Psoas muscle (tissue), 8 donors: Measurements from ENCODE around the gene SMARCD2. TPM values are rescaled to one million over a fixed set of nuclear protein-coding genes. Genes with fewer than 3 reads are reported as not detected.
"Not testable (repeated sequence)": the region's sequence is repeated elsewhere in the genome, so short reads cannot be mapped to it uniquely, and the experiment has no call there.

Experiments used
- ATAC-seq, 4 donors: fragments of 200-7000 bp; cut with Tn5 transposase; one replicate each; pipeline ENCODE4 v1.9.1; 2020; ENCODE audit warnings: moderate library complexity in 3 of 4, mild to moderate bottlenecking in 2 of 4
- DNase-seq, 2 donors: peaks; one replicate each; pipeline ENCODE4 v3.0.0-alpha.2; 2020
- H3K27ac ChIP-seq: fragments of 200-600 bp; one replicate; pipeline ENCODE4 v1.8.0; 2022
- H3K27me3 ChIP-seq, 3 donors: fragments of 200-600 bp in 1 of 3; one replicate each; pipeline versions ENCODE4 v1.6.1 to v1.8.0; 2013 to 2022; ENCODE audit warnings: low read length in 2 of 3, mild to moderate bottlenecking in 2 of 3, moderate library complexity in 1 of 3; ENCODE audit not compliant: insufficient read depth in 3 of 3
- H3K36me3 ChIP-seq, 2 donors: fragments of 200-600 bp in 1 of 2; one replicate each; pipeline versions ENCODE4 v1.6.1 to v1.8.0; 2013 to 2022; ENCODE audit warnings: low read depth in 1 of 2, mild to moderate bottlenecking in 1 of 2, moderate library complexity in 1 of 2; ENCODE audit not compliant: insufficient read depth in 1 of 2
- H3K4me1 ChIP-seq: fragments of 200-600 bp; one replicate; pipeline ENCODE4 v1.8.0; 2022
- H3K4me3 ChIP-seq: fragments of 200-600 bp; one replicate; pipeline ENCODE4 v1.8.0; 2022; ENCODE audit warnings: mild to moderate bottlenecking
- H3K9me3 ChIP-seq: fragments of 200-600 bp; one replicate; pipeline ENCODE4 v1.8.0; 2022
- CTCF ChIP-seq: fragments of 200-600 bp; IDR thresholded peaks from one replicate; pipeline ENCODE4 v1.8.0; 2022; ENCODE audit warnings: antibody characterized with exemption
- WGBS, 3 donors: extraction: QIAGEN DNeasy Blood & Tissue Kit; methylation state at CpG; one replicate each; pipeline versions ENCODE4 v1.1.6 to v1.1.7; 2013; 5-methylcytosine and 5-hydroxymethylcytosine counted together
- intact Hi-C, 2 donors: fragments of 100-400 bp; cut with DNase I; formaldehyde crosslinking; loops; one replicate each; pipeline versions ENCODE4 v1.11.0 to v1.14.2; 2022
- polyA plus RNA-seq, 3 donors: library from polyadenylated mRNA; stranded (reverse); fragments of 200-250 nt; gene quantifications; one replicate each; pipeline ENCODE4 v1.2.3, GENCODE V29; 2013
- total RNA-seq, 4 donors: library from RNA; stranded (reverse); fragmentation: NEBNext Ultra II Directional in 2 of 4; extraction: Animal tissue kit (Norgen Biotek cat#: 25700) in 2 of 4; gene quantifications; one replicate each; pipeline versions ENCODE4 v1.2.1 to v1.2.4, GENCODE V29; 2021 to 2023
- donor health status: healthy with polysubstance abuse.
- donor health status: DM: no; HTN: no; CAD: no; lungs with moderate emphysema.
- donor health status: Bipolar disorder and iron deficiency.
- donor health status: healthy.
- donor health status: DM: yes; HTN: yes; CAD: no.
- donor health status: DM: no; HTN: no; CAD: no.
- donor health status: DM: no; HTN: no; CAD: no.
- donor health status: DM: yes; HTN: yes; CAD: no.

SMARCD2 gene
- total and polyA plus RNA-seq, 7 donors, result 9.4 to 26.9 (median 15.4) TPM

- Histone ChIP-seq H3K27me3 (no peaks in the 10 kb centered on the region), H3K4me1 (peaks cover 3% of the 10 kb centered on the region), H3K4me3 (no peak overlapping the region), H3K27ac (no peak overlapping the region), H3K36me3 (no peaks in the 10 kb centered on the region), H3K9me3 (no peaks in the 10 kb centered on the region)
- TF ChIP-seq CTCF, result no peak
- intact Hi-C loops, result no loop called here
- ATAC-seq (no peak), DNase-seq (no peak)
- 83 to 84% (median 84%) methylated on average over 12 of the region's 12 CpGs for WGBS, 3 donors
Observed at GRCh38 chr17:63880706-63881105, 38.2 kb upstream of the SMARCD2 start.

DNA sequence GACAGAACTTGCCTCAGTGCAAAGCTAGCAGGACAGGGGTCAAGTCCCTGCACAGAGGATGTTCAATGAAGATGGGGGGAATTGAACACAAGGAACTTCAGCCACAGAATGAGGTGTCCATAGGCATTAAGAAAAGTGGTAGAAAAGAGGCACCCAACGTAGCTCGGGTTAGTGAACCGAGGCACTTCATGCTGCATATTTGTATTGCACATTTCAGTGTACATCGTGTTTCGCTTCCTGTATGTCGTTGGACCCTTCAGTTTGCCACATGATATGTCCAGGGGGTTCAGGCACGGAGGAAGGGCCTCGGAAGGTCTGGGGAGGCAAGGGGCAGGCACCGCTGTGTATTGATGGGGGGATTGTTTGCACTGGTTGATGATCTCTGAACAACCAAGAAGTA is 35.9 kb upstream of the SMARCD2 start:
- DNase-seq, H3K27me3 ChIP-seq, H3K27ac ChIP-seq, H3K36me3 ChIP-seq, H3K9me3 ChIP-seq, H3K4me3 ChIP-seq, ATAC-seq, intact Hi-C loops, H3K4me1 ChIP-seq: not testable (repeated sequence)
- WGBS, 3 donors, result 85 to 89% (median 87%) methylated on average over 9 of the region's 9 CpGs

DNA sequence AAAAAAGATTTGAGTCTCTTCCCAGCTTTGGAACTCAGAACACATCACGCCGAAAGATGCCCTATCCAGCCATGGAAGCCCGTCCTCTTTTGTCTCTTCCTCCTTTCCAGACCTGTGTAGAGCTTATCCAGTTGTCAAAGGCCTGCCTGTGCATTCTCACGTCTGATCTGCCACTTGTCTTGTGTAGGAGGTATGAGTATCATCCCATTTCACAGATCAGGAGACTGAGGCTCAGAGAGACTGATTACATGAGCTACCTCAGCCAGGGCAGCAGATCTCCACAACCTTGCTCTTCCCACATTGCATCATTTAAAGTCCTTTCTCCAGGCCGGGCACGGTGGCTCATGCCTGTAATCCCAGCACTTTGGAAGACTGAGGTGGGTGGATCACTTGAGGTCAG is 32.2 kb upstream of the SMARCD2 start:
- H3K9me3 ChIP-seq, H3K4me3 ChIP-seq, H3K36me3 ChIP-seq, DNase-seq, ATAC-seq, intact Hi-C loops, H3K27me3 ChIP-seq, H3K4me1 ChIP-seq, H3K27ac ChIP-seq: not testable (repeated sequence)
- WGBS, 3 donors, result 78 to 85% (median 82%) methylated on average over 6 of the region's 6 CpGs

- H3K27ac ChIP-seq, ATAC-seq, intact Hi-C loops, DNase-seq, H3K9me3 ChIP-seq, H3K27me3 ChIP-seq, H3K4me3 ChIP-seq, H3K36me3 ChIP-seq, H3K4me1 ChIP-seq: not testable (repeated sequence)
- WGBS, 3 donors, result 76 to 85% (median 81%) methylated on average over 4 to 6 of the region's 8 CpGs
Observed at GRCh38 chr17:63874061-63874626, 31.7 kb upstream of the SMARCD2 start.

DNA sequence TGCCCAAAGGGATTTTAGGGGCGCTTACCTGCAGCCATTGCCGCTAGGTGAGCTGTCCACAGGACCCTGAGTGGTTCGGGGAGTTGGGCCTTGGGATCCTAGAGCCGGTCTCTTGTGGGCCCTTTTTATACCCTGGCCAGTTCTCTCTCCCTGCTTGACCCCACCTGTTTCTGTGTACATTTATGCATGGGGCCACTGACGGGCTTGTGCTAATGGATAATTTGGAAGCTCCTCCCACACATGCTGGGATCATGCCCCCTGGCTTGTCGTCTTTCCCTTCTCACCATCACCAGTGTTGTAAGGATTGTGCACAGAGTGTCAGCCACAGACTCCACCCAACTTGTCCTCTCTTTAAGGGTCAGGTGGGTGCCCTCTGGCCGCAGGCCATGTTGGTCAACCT is 31.1 kb upstream of the SMARCD2 start, which contains the start of gene CSH2:
Gene CSH2, minus strand, starts transcription at position 101 of the 400 bp plus-strand sequence. Its CDS starts 63 bp downstream, at position 38.
- not testable (repeated sequence) for DNase-seq, ATAC-seq
- WGBS, 3 donors, result 81 to 86% (median 83%) methylated on average over 5 to 7 of the region's 7 CpGs

GRCh38 chr17:63871646-63872365 is 29.3 kb upstream of the SMARCD2 start:
- H3K9me3 ChIP-seq, DNase-seq, intact Hi-C loops, H3K4me1 ChIP-seq, ATAC-seq, H3K27me3 ChIP-seq, H3K27ac ChIP-seq, H3K4me3 ChIP-seq, H3K36me3 ChIP-seq: not testable (repeated sequence)
- 93 to 96% (median 93%) methylated on average over 10 to 14 of the region's 15 CpGs for WGBS, 3 donors

More for the DNA sequence above, 31.1 kb upstream of the SMARCD2 start, which contains the start of gene CSH2:
- H3K36me3 ChIP-seq, intact Hi-C loops, H3K9me3 ChIP-seq, H3K27ac ChIP-seq, H3K27me3 ChIP-seq, H3K4me1 ChIP-seq, H3K4me3 ChIP-seq: not testable (repeated sequence)

GRCh38 chr17:63870292-63870665 is 27.8 kb upstream of the SMARCD2 start:
- DNase-seq, H3K4me1 ChIP-seq, intact Hi-C loops, H3K36me3 ChIP-seq, ATAC-seq, H3K27me3 ChIP-seq, H3K27ac ChIP-seq, H3K4me3 ChIP-seq, H3K9me3 ChIP-seq: not testable (repeated sequence)
- 87 to 91% (median 89%) methylated on average over 4 of the region's 4 CpGs for WGBS, 3 donors

DNA sequence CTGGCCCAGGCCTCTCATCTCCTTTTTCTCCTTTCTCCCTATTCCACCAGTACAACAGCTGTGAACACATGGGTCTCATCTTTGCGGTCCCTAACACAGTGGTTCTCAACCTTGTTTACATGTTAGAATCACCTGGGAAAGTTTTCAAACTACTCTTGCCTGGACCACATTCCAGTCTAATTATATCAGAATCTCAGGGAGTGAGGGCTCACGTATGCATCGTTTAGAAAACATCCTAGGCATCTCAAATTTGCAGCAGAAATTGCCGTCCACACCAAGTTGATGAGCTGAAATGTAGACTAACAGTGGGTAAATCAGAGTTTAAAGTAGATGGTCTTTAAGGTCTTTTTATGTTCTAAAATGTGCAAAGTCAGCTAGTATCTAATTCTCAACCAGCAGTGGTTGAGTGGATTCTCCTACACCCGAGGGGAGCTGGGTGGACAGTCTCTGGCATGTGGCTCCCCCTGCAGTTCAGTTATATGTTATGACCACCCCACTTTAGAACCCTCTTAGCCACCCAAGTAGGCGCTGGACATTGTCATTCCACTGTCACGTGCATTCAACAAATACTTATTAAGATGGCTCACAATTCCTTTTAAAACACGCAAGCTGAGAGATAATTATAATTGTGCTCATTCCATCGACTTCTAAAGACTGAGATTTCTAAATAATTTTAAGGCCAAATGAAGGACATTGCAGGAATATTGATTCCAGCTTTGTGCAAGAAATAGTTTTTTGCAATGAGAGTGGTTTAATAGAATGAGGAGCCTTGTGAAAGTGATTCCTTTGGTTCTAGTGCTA is 27.2 kb upstream of the SMARCD2 start:
- H3K4me1 ChIP-seq, ATAC-seq, H3K9me3 ChIP-seq, H3K27me3 ChIP-seq, H3K36me3 ChIP-seq, intact Hi-C loops, DNase-seq, H3K4me3 ChIP-seq, H3K27ac ChIP-seq: not testable (repeated sequence)
- 51 to 60% (median 57%) methylated on average over 9 of the region's 9 CpGs for WGBS, 3 donors

DNA sequence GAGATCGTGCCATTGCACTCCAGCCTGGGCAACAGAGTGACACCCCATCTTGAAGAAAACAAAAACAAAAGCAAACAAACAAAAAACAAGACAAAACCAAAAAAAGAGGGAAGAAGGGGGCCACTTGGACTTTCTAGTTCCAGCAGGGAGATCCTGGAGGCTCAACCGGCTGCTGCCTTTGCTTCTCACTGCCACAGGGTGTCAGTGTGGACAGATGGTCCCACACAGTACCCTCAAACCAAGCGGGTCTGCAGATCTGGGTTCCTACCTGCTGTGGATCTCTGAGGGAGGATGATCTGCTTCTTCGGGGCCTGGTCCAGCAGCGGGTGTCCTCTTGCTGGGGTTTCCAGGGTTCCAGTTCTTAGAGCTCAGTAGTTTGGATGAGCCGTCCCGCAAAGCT is 24.1 kb upstream of the SMARCD2 start:
- WGBS, 3 donors, result 76 to 81% (median 76%) methylated on average over 5 to 7 of the region's 7 CpGs
- H3K4me3 ChIP-seq, intact Hi-C loops, H3K4me1 ChIP-seq, H3K27me3 ChIP-seq, H3K36me3 ChIP-seq, H3K27ac ChIP-seq, H3K9me3 ChIP-seq: not testable (repeated sequence)
- DNase-seq (peak in 1 of 2 donors; percentile 22), ATAC-seq (peak in 1 of 4 donors; percentile 48)
